ENCODE data around the gene NCAN. TPM values are rescaled to one million over a fixed set of nuclear protein-coding genes. Genes with fewer than 3 reads are reported as not detected.

NCAN gene
- total RNA-seq, 1 donor from 2014 or later = not detected

DNA sequence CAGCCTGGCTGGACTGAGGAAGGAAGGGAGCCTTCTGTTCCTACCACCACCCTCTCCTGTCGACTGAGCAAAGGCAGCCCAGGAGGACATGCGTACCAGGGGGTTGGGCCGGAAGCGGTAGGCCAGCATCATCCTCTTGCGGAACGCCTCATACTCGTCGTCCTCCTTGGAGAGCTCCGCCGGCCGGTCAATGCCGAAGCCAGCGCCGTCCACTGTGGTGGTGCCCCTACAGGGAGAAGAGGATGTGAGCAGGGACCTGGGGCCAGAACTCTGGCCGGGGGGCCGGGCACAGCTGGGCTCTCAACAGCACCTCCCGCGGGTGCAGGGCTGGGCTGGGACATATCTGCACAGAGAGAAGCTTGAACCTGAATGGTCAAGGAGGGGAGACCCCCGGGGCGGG lies 65.1 kb downstream of the NCAN start:
- TF ChIP-seq, protein P1, sequence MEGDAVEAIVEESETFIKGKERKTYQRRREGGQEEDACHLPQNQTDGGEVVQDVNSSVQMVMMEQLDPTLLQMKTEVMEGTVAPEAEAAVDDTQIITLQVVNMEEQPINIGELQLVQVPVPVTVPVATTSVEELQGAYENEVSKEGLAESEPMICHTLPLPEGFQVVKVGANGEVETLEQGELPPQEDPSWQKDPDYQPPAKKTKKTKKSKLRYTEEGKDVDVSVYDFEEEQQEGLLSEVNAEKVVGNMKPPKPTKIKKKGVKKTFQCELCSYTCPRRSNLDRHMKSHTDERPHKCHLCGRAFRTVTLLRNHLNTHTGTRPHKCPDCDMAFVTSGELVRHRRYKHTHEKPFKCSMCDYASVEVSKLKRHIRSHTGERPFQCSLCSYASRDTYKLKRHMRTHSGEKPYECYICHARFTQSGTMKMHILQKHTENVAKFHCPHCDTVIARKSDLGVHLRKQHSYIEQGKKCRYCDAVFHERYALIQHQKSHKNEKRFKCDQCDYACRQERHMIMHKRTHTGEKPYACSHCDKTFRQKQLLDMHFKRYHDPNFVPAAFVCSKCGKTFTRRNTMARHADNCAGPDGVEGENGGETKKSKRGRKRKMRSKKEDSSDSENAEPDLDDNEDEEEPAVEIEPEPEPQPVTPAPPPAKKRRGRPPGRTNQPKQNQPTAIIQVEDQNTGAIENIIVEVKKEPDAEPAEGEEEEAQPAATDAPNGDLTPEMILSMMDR (conservative IDR thresholded peaks at IDR 0.05; ENCODE audit: low read depth, low read length) = no peak
- no peak for DNase-seq (ENCODE audit: low read depth)
- no peak overlapping the region for H3K4me3 ChIP-seq (ENCODE audit: low read depth, low read length)

- TF ChIP-seq, protein P1 (conservative IDR thresholded peaks at IDR 0.05; ENCODE audit: low read depth, low read length) = no peak
- no peak overlapping the region for H3K4me3 ChIP-seq (ENCODE audit: low read depth, low read length)
- DNase-seq (ENCODE audit: low read depth) = no peak
These were observed 66.6 kb downstream of the NCAN start for GRCh38 chr19:19278315-19278714.

- TF ChIP-seq, protein P1 (conservative IDR thresholded peaks at IDR 0.05; ENCODE audit: low read depth, low read length) = no peak
- no peak for DNase-seq (ENCODE audit: low read depth)
- no peak overlapping the region for H3K4me3 ChIP-seq (ENCODE audit: low read depth, low read length)
These were observed 67.4 kb downstream of the NCAN start for GRCh38 chr19:19279062-19279612.

GRCh38 chr19:19279853-19280252 lies 68.1 kb downstream of the NCAN start:
- TF ChIP-seq, protein P1 (conservative IDR thresholded peaks at IDR 0.05; ENCODE audit: low read depth, low read length) = no peak
- no peak for DNase-seq (ENCODE audit: low read depth)
- no peak overlapping the region for H3K4me3 ChIP-seq (ENCODE audit: low read depth, low read length)

DNA sequence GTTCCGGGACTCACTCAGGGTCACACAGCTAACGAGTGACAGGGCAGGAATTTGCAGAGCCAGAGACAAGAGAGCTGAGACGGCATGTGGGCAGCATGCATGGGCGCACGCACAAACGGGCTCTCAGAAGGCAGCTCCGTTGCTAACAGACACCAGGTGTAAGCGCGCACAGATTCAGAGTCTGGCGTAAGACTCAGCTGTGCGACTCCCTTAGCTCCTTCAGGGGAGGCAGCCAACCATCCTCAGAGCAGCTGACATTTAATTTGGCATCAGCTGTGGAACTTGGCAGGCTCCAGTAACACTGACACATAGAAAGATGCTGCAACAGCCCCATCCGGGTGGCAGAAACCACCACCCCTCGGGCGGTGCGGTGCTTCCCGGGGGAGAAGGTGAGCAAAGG lies 68.8 kb downstream of the NCAN start:
- DNase-seq (ENCODE audit: low read depth) = no peak
- H3K4me3 ChIP-seq (ENCODE audit: low read depth, low read length) = no peak overlapping the region
- TF ChIP-seq, protein P1 (conservative IDR thresholded peaks at IDR 0.05; ENCODE audit: low read depth, low read length) = no peak

DNA sequence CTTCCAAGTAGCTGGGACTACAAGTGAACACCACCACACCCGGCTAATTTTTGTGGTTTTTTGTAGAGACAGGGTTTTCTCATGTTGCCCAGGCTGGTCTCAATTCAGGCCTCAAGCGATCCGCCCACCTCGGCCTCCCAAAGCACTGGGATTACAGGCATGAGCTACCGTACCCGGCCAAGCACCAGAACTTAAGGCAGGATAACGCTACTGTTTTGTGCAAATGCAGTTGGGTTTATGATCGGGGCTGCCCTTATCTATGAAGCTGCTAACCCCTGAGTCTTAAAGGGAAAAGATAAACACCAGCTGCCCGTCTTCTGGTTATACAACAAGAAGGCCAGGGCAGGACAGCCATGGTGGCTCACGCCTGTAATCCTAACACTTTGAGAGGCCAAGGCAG lies 73.9 kb downstream of the NCAN start:
- no peak overlapping the region for H3K4me3 ChIP-seq (ENCODE audit: low read depth, low read length)
- TF ChIP-seq, protein P1 (conservative IDR thresholded peaks at IDR 0.05; ENCODE audit: low read depth, low read length) = no peak
- DNase-seq (ENCODE audit: low read depth) = no peak

- H3K4me3 ChIP-seq (ENCODE audit: low read depth, low read length) = no peak overlapping the region
- TF ChIP-seq, protein P1 (conservative IDR thresholded peaks at IDR 0.05; ENCODE audit: low read depth, low read length) = no peak
- no peak for DNase-seq (ENCODE audit: low read depth)
These were observed 80.8 kb downstream of the NCAN start for GRCh38 chr19:19292607-19293006.
